Measurements from ENCODE around the gene SH2D3A. TPM values are rescaled to one million over a fixed set of nuclear protein-coding genes. Genes with fewer than 3 reads are reported as not detected.

The SH2D3A gene
- total and polyA plus RNA-seq, 2 experiments from 2014 or later: 20.7 to 38.4 TPM

DNA sequence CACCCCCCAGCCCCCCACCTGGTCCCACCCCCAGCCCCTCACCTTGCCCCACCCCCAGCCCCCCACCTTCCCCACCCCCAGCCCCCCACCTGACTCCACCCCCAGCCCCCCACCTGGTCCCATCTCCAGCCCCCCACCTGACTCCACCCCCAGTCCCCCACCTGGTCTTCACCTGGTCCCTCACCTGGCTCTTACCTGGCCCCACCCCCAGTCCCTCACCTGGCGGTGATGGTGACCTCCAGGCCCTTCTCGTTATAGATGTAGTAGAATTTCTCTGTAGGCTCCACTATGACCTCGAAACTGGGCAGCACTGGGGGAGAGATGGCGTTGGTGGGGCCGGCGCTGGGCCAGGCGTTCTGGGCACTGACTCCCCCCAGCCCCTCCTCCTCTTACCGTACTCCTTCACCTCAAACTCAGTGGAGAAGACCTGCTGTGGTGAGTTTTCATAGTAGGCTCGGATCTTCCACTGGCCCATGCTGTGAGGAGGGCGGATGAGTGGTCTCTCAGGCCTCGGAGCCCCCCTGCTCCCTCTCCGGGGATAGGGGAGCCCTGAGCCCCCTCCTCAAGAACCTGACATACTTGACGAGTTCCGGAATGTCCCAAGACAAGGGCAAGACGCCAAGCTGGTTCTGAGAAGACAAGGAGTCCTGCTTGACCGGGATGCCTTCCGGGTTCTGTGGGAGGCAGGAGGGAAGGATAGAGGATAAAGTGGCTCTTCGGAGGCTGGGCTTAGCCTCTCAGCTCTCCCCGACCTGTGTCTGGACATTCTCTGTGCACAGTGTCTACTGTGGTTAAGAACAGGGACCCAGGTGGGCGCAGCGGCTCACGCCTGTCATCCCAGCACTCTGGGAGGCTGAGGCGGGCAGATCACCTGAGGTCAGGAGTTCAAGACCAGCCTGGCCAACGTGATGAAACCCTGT is 53.2 kb downstream of the SH2D3A start:
- Histone ChIP-seq H2AFZ (no peak overlapping the region), H4K20me1 (replicated peaks; ENCODE audit: insufficient read depth) (no peaks in the 10 kb centered on the region), H3K4me3 (no peak overlapping the region), H3K79me2 (replicated peaks; ENCODE audit: insufficient read depth) (no peaks in the 10 kb centered on the region), H3F3A (replicated peaks; ENCODE audit: low read depth) (peaks cover 8% of the 10 kb centered on the region), H3K4me2 (no peak overlapping the region), H3K27ac (ENCODE audit: low read depth) (no peak overlapping the region), H3K4me1 (ENCODE audit: insufficient read depth) (peaks cover 2% of the 10 kb centered on the region; the same call in 1 of the 2 replicates), H3K9me2 (ENCODE audit: insufficient read depth) (no peaks in the 10 kb centered on the region), H3K27me3 (ENCODE audit: insufficient read depth) (peaks cover 21% of the 10 kb centered on the region), H3K36me3 (ENCODE audit: insufficient read depth) (no peaks in the 10 kb centered on the region)
- DNase-seq (ENCODE audit: low spot score) (no peak), ATAC-seq (no peak)
- no peak for TF ChIP-seq ZNF114 (CRISPR knock-in tag; IDR thresholded peaks at IDR 0.05)
- no peak for TF ChIP-seq STAT1 (IDR thresholded peaks at IDR 0.05; ENCODE audit: unreplicated experiment)
- no peak for TF ChIP-seq JUNB (IDR thresholded peaks at IDR 0.05; ENCODE audit: unreplicated experiment)
- TF ChIP-seq, protein P1, sequence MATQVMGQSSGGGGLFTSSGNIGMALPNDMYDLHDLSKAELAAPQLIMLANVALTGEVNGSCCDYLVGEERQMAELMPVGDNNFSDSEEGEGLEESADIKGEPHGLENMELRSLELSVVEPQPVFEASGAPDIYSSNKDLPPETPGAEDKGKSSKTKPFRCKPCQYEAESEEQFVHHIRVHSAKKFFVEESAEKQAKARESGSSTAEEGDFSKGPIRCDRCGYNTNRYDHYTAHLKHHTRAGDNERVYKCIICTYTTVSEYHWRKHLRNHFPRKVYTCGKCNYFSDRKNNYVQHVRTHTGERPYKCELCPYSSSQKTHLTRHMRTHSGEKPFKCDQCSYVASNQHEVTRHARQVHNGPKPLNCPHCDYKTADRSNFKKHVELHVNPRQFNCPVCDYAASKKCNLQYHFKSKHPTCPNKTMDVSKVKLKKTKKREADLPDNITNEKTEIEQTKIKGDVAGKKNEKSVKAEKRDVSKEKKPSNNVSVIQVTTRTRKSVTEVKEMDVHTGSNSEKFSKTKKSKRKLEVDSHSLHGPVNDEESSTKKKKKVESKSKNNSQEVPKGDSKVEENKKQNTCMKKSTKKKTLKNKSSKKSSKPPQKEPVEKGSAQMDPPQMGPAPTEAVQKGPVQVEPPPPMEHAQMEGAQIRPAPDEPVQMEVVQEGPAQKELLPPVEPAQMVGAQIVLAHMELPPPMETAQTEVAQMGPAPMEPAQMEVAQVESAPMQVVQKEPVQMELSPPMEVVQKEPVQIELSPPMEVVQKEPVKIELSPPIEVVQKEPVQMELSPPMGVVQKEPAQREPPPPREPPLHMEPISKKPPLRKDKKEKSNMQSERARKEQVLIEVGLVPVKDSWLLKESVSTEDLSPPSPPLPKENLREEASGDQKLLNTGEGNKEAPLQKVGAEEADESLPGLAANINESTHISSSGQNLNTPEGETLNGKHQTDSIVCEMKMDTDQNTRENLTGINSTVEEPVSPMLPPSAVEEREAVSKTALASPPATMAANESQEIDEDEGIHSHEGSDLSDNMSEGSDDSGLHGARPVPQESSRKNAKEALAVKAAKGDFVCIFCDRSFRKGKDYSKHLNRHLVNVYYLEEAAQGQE (IDR thresholded peaks at IDR 0.05; ENCODE audit: unreplicated experiment): no peak
- TF ChIP-seq, protein P2, sequence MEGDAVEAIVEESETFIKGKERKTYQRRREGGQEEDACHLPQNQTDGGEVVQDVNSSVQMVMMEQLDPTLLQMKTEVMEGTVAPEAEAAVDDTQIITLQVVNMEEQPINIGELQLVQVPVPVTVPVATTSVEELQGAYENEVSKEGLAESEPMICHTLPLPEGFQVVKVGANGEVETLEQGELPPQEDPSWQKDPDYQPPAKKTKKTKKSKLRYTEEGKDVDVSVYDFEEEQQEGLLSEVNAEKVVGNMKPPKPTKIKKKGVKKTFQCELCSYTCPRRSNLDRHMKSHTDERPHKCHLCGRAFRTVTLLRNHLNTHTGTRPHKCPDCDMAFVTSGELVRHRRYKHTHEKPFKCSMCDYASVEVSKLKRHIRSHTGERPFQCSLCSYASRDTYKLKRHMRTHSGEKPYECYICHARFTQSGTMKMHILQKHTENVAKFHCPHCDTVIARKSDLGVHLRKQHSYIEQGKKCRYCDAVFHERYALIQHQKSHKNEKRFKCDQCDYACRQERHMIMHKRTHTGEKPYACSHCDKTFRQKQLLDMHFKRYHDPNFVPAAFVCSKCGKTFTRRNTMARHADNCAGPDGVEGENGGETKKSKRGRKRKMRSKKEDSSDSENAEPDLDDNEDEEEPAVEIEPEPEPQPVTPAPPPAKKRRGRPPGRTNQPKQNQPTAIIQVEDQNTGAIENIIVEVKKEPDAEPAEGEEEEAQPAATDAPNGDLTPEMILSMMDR (conservative IDR thresholded peaks at IDR 0.05; ENCODE audit: low read depth in 2 of 2): no peak
- no peak for TF ChIP-seq EZH2phosphoT487 (IDR thresholded peaks at IDR 0.05; ENCODE audit: unreplicated experiment)
- TF ChIP-seq ETS1 (IDR thresholded peaks at IDR 0.05): no peak
- no peak for TF ChIP-seq NANOG (IDR thresholded peaks at IDR 0.05; ENCODE audit: borderline replicate concordance)
- no peak for TF ChIP-seq ZNF331 (CRISPR knock-in tag; IDR thresholded peaks at IDR 0.05; ENCODE audit: low read depth)
- TF ChIP-seq EZH2 (IDR thresholded peaks at IDR 0.05; ENCODE audit: low read depth, unreplicated experiment): no peak
- no peak for TF ChIP-seq ZNF462 (CRISPR knock-in tag; IDR thresholded peaks at IDR 0.05)
- no peak for TF ChIP-seq POLR2AphosphoS5 (IDR thresholded peaks at IDR 0.05; ENCODE audit: low read depth)
- TF ChIP-seq CREB1 (CRISPR knock-in tag; IDR thresholded peaks at IDR 0.05; ENCODE audit: low read depth): no peak
- no peaks in the 10 kb centered on the region; the same call in 2 of the 3 replicates for H3K4me1 Mint-ChIP-seq
- H3K27me3 Mint-ChIP-seq (ENCODE audit: insufficient read depth, low read depth, poor library complexity): peaks cover 20% of the 10 kb centered on the region
- H3K36me3 Mint-ChIP-seq (ENCODE audit: low read depth): peaks cover 36% of the 10 kb centered on the region
- H3K9me3 Mint-ChIP-seq: peaks cover 88% of the 10 kb centered on the region
- H3K4me3 Mint-ChIP-seq: no peak overlapping the region
- no peak overlapping the region for H3K27ac Mint-ChIP-seq

Measured in GM23338 (cell line).